Measurements from ENCODE around the gene DENND2A.
A peak's percentile ranks its signal among the peaks of the same experiment; 100 is the strongest.
"Not testable (repeated sequence)": the region's sequence is repeated elsewhere in the genome, so short reads cannot be mapped to it uniquely, and the experiment has no call there.

The DENND2A gene

DNA sequence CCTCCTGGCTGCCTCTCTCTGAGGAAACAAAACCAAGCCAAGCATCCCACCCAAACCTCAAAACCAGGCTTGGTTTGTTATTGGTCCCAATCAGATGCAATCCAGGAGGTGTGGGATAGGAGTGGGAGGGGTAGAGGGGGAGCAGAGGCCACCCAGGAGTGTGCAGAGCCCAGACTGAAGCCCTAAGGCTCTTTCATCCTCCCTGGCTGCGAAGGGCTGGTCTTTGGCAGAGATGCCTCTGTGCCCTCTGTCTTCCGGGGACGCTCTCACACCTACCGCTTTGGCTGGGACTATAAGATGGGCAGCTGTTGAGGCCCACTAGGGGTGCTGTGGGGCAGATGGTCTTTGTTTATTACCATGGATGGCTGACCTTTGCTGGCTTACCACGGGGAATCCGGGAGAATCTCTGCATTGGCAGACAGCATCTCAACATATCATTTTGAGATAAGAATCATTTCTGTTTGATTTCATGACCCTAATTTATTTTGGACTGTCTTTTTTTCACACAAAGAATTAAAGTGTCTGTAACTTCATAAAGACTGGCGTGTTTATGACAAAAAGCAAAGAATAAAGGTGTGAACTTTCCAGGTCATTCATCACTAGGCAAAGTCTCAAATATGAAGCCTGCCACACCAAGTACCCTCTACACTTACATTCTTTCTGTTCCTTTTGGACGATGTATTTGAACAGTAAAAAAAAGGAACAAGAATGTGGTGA, 6.5 kb upstream of the DENND2A start:
- DNase-seq (ENCODE audit: low spot score) = peak; percentile 75

- DNase-seq (ENCODE audit: low spot score) = peak; percentile 36
Observed at GRCh38 chr7:140645166-140645900, 4.7 kb upstream of the DENND2A start.

DNA sequence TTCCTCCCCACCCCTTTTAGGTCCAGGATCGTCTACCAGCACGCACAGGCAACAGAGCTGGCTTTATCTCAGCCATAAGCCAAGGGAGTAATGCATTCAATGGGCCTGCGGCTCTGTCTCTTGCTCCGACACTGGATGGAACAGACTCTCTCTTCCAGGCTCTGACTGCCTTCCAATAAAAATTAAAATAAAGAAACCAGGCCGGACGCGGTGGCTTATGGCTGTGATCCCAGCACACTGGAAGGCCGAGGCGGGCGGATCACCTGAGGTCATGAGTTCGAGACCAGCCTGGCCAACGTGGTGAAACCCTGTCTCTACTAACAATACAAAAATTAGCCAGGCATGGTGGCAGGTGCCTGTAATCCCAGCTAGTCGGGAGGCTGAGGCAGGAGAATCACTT, 4.1 kb upstream of the DENND2A start:
- DNase-seq (ENCODE audit: low spot score) = not testable (repeated sequence)

- DNase-seq (ENCODE audit: low spot score) = no peak
Observed at GRCh38 chr7:140643416-140643815, 2.8 kb upstream of the DENND2A start.

- no peak for DNase-seq (ENCODE audit: low spot score)
Observed at GRCh38 chr7:140641524-140642195, 1.0 kb upstream of the DENND2A start.

DNA sequence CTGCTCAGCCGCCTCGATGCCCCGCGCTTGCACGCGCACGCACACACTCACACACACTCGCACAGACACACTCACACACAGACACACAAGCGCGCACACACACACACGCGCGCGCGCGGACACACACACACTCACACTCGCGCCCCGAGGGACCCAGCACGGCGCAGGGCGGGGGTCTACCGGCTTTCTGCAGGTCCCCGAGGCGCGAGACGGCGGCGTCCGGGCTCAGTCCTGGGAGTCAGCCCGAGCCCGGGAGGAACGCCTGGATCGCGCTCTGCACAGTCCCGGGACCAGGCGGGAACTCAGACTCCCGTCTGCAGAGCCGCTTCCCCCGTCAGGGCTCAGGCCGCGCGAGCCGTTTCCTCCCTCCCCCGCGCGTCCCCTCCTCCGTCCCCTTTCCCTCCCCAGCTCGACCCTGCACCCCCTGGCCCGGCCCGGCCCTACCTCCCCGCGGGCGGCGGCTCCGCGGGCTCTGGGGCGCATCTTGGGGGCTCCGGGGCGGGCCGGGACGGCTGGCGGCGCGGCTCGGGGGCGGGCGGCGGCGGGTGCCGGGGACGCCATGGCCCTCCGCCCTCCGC, 464 bp downstream of the DENND2A start:
- peak; percentile 18 for DNase-seq (ENCODE audit: low spot score)

- DNase-seq (ENCODE audit: low spot score) = no peak
Observed at GRCh38 chr7:140639366-140640053, 1.1 kb downstream of the DENND2A start.

DNA sequence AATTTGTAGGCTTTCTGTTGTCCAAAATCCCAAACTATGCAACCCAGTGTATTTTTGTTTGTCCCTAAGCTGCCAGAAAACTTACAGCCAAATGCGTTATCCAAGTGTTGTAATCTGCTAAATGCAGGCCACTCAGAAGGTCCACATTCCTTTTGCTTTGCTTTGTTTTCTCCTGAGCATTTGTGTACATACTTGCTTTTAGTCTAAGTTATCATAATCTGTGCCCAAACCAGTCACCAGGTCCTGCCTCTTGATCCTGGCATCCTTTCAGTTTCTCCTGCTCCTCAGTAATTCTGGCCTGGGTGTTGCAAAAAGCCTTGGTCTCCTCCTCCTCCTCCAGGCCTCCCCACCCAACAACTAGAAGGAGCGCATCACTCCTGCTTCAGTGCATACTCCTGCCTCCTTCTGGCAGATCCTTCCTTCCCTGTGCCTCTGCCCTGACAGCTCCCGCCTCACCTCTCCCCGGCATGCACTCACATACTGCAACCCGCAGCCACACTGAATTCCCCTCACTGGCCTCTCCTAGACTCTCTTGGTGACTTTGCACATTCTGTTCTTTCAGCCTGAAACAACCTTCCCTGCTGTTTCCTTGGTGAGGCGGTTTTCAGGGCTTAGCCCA, 2.3 kb downstream of the DENND2A start:
- DNase-seq (ENCODE audit: low spot score) = no peak

- DNase-seq (ENCODE audit: low spot score) = no peak
Observed at GRCh38 chr7:140637400-140637799, 3.2 kb downstream of the DENND2A start.

GRCh38 chr7:140635816-140636215, 4.8 kb downstream of the DENND2A start:
- no peak for DNase-seq (ENCODE audit: low spot score)

- DNase-seq (ENCODE audit: low spot score) = no peak
Observed at GRCh38 chr7:140635345-140635744, 5.3 kb downstream of the DENND2A start.

DNA sequence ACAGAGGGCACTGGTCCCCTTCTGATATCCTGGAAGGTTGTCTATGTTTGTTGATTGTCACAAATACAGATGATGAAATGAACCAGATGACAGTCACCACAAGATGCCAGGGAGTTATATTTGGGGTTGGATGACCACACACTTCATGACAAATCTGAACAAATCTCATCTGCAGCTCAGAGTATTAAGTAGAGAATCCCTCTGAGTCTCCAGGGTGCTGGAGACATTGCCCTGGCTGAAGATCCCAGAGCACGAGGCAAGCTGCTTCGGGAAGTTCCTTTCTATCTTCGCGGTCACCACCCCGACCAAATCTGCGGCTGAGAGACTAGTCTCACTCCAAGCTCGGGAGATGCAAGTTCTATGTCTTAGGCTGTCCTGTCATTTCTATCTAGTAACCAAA, 9.0 kb downstream of the DENND2A start:
- DNase-seq (ENCODE audit: low spot score) = no peak

DNA sequence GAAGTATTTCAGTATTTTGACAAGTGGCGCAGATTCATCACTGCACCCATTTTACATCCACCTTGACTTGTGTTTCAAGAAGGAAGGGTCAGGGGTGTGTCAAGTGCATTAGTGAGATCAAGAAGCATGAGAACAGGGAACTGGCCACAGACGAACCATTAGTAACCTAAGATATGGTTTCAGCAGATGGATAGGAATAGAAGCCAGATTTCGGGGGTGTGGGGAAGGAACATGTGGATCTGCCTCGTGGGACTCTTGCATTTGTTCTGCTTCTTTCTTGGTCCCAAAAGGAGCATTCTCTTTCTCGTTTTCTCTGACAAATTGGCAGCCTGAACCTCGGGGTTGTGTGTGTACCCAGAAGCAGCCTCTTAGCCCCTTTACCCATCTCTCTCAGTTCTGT, 9.6 kb downstream of the DENND2A start:
- DNase-seq (ENCODE audit: low spot score) = no peak

- DNase-seq (ENCODE audit: low spot score) = no peak
Observed at GRCh38 chr7:140625908-140626868, 14.4 kb downstream of the DENND2A start.

GRCh38 chr7:140625192-140625558, 15.4 kb downstream of the DENND2A start:
- not testable (repeated sequence) for DNase-seq (ENCODE audit: low spot score)

DNA sequence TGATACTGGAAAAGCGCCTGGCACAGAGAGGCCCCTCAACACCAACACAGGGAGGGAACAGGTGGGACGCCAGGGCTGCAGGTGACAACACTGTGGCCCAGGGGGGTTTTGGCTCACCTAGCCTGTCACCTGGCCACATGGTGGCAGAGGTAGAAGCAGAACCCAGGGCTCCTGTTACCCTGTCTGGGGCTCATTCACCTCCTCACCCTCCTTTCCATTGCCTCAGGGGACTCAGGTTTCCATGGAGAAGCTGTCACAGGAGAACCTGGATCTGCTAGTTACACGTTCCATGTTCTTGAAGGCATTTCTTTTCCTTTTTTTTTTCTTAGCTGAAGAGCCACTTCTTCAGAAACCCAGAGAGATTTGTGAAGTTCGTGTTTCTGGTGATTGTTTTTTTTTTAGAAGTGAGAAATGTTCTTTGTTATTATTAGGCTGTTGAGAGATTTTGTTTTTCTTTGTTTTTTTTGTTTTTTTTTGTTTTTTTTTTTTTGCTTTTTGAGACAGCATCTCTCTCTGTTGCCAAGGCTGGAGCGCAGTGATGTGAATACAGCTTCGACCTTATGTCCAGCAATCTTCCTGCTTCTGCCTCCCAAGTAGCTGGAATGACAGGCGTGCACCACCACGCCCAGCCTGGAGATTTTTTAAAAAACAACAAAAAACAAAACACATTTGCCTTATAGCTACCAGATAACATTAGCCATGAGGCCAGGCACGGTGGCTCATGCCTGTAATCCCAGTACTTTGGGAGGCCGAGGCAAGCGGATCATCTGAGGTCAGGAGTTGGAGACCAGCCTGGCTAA, 16.0 kb downstream of the DENND2A start:
- DNase-seq (ENCODE audit: low spot score) = no peak

DNA sequence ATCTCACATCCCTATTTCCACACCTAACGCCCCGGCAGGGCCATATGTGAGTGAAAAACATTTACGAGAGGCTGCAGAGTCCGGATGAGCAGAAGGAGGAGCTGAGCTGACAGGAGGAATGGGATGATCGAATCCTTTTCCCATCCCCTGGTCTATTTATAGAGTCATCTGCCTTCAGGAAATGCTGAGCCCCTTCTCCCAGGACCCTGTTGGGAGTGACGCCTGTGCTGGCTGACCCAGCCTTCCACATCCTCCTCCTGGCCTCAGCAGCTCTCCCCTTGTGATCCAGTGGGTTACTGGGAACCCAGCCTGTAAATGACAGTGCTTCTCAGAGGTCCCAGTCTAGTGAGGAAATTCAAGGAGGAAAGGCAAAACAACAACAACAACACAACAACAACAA, 16.6 kb downstream of the DENND2A start:
- no peak for DNase-seq (ENCODE audit: low spot score)

DNA sequence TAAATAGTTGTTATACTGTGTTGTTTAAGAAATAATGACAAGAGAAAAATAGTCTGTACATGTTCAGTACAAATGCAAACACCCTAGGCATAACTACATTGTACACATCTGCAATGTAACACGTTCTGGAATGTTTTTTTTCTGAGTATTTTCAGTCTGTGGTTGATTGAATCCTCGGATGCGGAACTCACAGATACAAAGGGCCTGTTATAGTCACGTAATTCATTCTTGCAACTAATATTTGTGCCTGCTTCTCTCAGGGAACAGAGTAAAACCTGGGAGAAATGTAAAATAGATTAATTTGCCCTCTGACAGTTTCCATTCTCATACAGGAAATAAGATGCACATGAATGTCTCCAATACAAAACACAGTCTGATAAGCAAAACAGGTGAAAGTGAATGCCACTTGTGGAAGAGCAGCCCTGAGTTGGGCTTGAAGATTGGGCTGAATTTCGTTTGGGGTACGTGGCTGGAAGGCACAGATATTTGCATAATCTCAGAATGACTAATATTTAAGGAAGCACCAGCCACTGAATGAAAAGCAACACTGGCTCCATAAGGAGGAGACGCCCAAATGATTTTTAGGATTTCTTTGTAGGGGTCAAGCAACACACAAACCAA, 19.1 kb downstream of the DENND2A start:
- no peak for DNase-seq (ENCODE audit: low spot score)

GRCh38 chr7:140619915-140620510, 20.6 kb downstream of the DENND2A start:
- DNase-seq (ENCODE audit: low spot score) = not testable (repeated sequence)

Measured in germinal center (tissue), 1 donor.